Stimulated activated CD4-positive, alpha-beta T cell treated with anti-CD3 and anti-CD28 coated beads, TNF-alpha, amount 100 ng/mL, for 48 hours (primary cell): Measurements from ENCODE around the gene CD83.
"Not testable (repeated sequence)": the region's sequence is repeated elsewhere in the genome, so short reads cannot be mapped to it uniquely, and the experiment has no call there.

Experiments used
- DNase-seq, 3 donors: peaks; one replicate each; pipeline ENCODE4 v3.0.0-alpha.2; 2020; ENCODE audit warnings: low read depth in 3 of 3

CD83 gene

GRCh38 chr6:14147891-14148290 lies 30.3 kb downstream of the CD83 start:
- DNase-seq = no peak

GRCh38 chr6:14148471-14148870 lies 30.9 kb downstream of the CD83 start:
- DNase-seq = no peak

GRCh38 chr6:14149053-14149738 lies 31.6 kb downstream of the CD83 start:
- no peak for DNase-seq

- no peak for DNase-seq
Measured at GRCh38 chr6:14149739-14150130, 32.2 kb downstream of the CD83 start.

GRCh38 chr6:14151300-14151699 lies 33.7 kb downstream of the CD83 start:
- not testable (repeated sequence) for DNase-seq

- DNase-seq = no peak
Measured at GRCh38 chr6:14151773-14152172, 34.2 kb downstream of the CD83 start.

- no peak for DNase-seq
Measured at GRCh38 chr6:14153228-14153627, 35.7 kb downstream of the CD83 start.

GRCh38 chr6:14159090-14159489 lies 41.5 kb downstream of the CD83 start:
- DNase-seq = no peak

GRCh38 chr6:14162826-14163225 lies 45.3 kb downstream of the CD83 start:
- DNase-seq = no peak

GRCh38 chr6:14165091-14165490 lies 47.5 kb downstream of the CD83 start:
- no peak for DNase-seq

GRCh38 chr6:14166839-14167238 lies 49.3 kb downstream of the CD83 start:
- no peak for DNase-seq

GRCh38 chr6:14170128-14170527 lies 52.6 kb downstream of the CD83 start:
- no peak for DNase-seq

GRCh38 chr6:14172562-14172961 lies 55.0 kb downstream of the CD83 start:
- DNase-seq = no peak

- DNase-seq = no peak
Measured at GRCh38 chr6:14174226-14174625, 56.7 kb downstream of the CD83 start.

- no peak for DNase-seq
Measured at GRCh38 chr6:14174996-14175395, 57.4 kb downstream of the CD83 start.

- DNase-seq = no peak
Measured at GRCh38 chr6:14176429-14176828, 58.9 kb downstream of the CD83 start.

- no peak for DNase-seq
Measured at GRCh38 chr6:14177413-14178082, 60.0 kb downstream of the CD83 start.

- DNase-seq = no peak
Measured at GRCh38 chr6:14178083-14178445, 60.5 kb downstream of the CD83 start.

GRCh38 chr6:14180609-14181008 lies 63.0 kb downstream of the CD83 start:
- DNase-seq = no peak

- DNase-seq = no peak
Measured at GRCh38 chr6:14182916-14183315, 65.3 kb downstream of the CD83 start.
